Activated naive CD8-positive, alpha-beta T cell treated with anti-CD3 and anti-CD28 coated beads for 36 hours (primary cell): ENCODE measurements around the gene ADAMTSL1. TPM values are rescaled to one million over a fixed set of nuclear protein-coding genes. Genes with fewer than 3 reads are reported as not detected.
"Not testable (repeated sequence)": the region's sequence is repeated elsewhere in the genome, so short reads cannot be mapped to it uniquely, and the experiment has no call there.

Experiments used
- DNase-seq: peaks from one replicate; pipeline ENCODE4 v3.0.0; 2021
- H3K27ac Mint-ChIP-seq: one replicate; pipeline ENCODE4 v1.8.0; 2022; ENCODE audit warnings: mild to moderate bottlenecking, moderate library complexity, mixed read lengths
- H3K27me3 Mint-ChIP-seq: one replicate; pipeline ENCODE4 v1.8.0; 2022; ENCODE audit warnings: mild to moderate bottlenecking, mixed read lengths
- H3K36me3 Mint-ChIP-seq: one replicate; pipeline ENCODE4 v1.8.0; 2021; ENCODE audit warnings: mild to moderate bottlenecking, mixed read lengths
- H3K4me1 Mint-ChIP-seq: one replicate; pipeline ENCODE4 v1.8.0; 2021; ENCODE audit warnings: mixed read lengths
- H3K4me3 Mint-ChIP-seq: one replicate; pipeline ENCODE4 v1.8.0; 2022; ENCODE audit warnings: mild to moderate bottlenecking, moderate library complexity, mixed read lengths
- H3K9me3 Mint-ChIP-seq: one replicate; pipeline ENCODE4 v1.8.0; 2022; ENCODE audit warnings: mixed read lengths
- total RNA-seq, 2 experiments: library from RNA; stranded (reverse); gene quantifications; one replicate each; pipeline ENCODE4 v1.2.3, GENCODE V29; 2021

The ADAMTSL1 gene
- total RNA-seq, 2 experiments from 2014 or later, result not detected

DNA sequence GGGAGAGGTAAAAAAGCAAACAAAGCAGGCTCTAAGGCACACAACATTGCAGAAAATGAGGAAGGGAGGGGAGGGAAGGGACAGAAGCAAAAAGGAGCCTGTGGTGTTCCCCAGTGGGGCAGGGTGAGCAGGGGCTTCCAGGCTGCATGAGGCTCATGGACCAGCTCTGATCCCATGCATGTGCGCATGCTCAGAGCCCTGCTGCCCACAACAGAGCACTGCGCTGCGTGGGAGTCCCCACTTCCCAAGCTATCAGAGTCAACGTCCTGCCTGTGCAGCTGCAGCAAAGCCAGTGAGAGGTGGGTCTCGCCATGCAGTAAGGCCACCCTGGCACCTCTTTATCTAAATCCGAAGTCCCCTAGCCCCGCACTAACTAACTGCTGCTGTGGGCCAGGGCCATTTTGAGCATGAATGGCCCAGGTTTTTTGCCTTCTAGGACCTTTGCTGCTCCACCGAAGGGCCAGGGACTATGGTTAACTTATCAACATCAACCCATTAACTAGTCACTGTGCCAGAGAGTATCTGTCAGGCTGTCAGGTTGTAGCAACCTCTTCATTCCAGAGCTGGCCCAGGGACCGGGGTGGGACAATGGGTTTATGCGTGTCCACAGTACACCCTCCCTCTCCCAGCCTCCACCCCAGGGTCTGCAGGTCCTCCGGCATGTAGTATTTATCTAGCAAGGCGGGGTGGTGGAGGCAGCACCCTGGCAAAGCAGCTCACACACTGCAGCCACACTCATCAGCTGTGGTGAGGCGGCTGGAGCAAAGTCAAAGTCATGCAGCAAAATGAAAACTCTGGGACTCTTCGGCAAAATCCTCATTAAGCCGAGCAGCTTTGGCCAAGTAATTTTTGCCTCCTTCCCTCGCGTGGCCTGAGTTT is 435.4 kb downstream of the ADAMTSL1 start:
- DNase-seq, result no peak
- no peak overlapping the region for H3K4me3 Mint-ChIP-seq
- H3K4me1 Mint-ChIP-seq, result no peaks in the 10 kb centered on the region
- H3K36me3 Mint-ChIP-seq, result no peaks in the 10 kb centered on the region
- H3K27me3 Mint-ChIP-seq, result peaks cover 4% of the 10 kb centered on the region
- no peak overlapping the region for H3K27ac Mint-ChIP-seq
- no peaks in the 10 kb centered on the region for H3K9me3 Mint-ChIP-seq

DNA sequence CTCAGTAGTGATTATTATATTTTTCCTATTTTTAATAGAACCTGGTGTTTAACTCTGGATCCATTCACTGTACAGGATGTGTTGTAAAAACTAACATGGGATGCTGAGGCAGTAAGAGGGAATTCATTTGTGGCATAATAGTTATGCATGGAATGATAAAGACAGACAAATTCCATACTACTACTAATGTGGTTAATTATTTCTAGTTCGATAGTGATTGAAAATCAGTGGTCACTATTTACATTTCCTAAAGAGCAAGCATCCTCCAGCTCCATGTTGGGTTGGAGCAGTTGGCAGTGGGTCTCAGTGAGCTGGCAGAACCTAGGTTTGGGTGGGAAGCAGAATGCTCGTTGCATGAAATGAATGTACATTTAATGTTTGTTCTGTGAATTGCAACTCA is 436.5 kb downstream of the ADAMTSL1 start:
- H3K9me3 Mint-ChIP-seq, result no peaks in the 10 kb centered on the region
- H3K4me3 Mint-ChIP-seq, result no peak overlapping the region
- H3K4me1 Mint-ChIP-seq, result no peaks in the 10 kb centered on the region
- H3K27ac Mint-ChIP-seq, result no peak overlapping the region
- H3K27me3 Mint-ChIP-seq, result peaks cover 4% of the 10 kb centered on the region
- H3K36me3 Mint-ChIP-seq, result no peaks in the 10 kb centered on the region
- DNase-seq, result no peak

DNA sequence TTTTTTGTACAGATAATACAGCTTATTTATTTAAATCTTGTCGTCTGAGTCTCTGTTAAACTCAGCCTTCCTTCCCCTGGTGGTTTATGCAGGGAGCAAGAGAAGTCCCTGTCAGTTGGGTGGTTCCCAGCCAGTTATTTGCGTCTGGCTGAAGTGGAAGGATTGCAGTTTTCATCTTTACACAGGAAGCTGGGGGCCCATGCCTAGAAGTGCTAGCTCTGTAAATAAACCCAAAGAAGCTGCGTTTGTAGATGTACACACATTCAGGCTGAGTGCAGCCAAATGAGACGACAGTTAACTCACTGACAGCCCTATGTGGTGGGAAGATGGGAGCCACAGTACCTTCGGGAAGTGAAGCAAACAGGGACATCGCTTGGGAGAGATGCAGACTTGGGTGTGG is 437.0 kb downstream of the ADAMTSL1 start:
- Mint-ChIP-seq H3K27ac (no peak overlapping the region), H3K4me3 (no peak overlapping the region), H3K9me3 (no peaks in the 10 kb centered on the region), H3K4me1 (no peaks in the 10 kb centered on the region), H3K36me3 (no peaks in the 10 kb centered on the region), H3K27me3 (peaks cover 4% of the 10 kb centered on the region)
- no peak for DNase-seq

DNA sequence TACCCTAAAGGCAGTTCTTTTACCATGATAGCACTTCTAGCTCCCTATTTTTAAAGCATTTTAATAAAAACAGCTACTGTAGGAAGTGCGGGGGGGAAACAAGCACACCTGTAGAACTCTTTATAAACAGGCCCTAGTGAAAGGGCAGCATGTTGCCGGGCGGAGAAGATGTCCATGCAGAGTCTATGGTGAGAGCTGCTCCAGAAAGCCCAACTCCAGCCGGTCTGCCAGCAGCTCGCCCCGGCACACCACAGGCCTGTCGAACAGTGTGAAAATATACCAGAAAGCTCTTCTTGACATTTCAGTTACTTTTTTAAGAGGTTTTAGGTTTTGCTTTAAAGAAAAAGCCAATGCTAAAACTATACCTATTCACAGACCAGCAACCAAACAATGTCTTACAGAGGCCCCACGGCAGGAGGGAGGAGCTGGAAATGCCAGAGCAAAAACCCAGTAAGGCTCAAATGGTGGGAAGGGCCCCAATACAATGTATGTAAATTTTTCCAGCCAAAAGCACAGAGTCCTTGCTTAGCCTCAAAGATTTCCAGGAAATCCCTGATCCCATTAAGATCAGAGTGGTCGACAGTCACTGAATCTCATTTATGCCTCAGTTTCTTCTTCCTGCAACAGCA is 437.9 kb downstream of the ADAMTSL1 start:
- H3K27ac Mint-ChIP-seq, result no peak overlapping the region
- no peak overlapping the region for H3K4me3 Mint-ChIP-seq
- H3K4me1 Mint-ChIP-seq, result no peaks in the 10 kb centered on the region
- no peaks in the 10 kb centered on the region for H3K9me3 Mint-ChIP-seq
- H3K27me3 Mint-ChIP-seq, result peaks cover 4% of the 10 kb centered on the region
- DNase-seq, result no peak
- no peaks in the 10 kb centered on the region for H3K36me3 Mint-ChIP-seq

DNA sequence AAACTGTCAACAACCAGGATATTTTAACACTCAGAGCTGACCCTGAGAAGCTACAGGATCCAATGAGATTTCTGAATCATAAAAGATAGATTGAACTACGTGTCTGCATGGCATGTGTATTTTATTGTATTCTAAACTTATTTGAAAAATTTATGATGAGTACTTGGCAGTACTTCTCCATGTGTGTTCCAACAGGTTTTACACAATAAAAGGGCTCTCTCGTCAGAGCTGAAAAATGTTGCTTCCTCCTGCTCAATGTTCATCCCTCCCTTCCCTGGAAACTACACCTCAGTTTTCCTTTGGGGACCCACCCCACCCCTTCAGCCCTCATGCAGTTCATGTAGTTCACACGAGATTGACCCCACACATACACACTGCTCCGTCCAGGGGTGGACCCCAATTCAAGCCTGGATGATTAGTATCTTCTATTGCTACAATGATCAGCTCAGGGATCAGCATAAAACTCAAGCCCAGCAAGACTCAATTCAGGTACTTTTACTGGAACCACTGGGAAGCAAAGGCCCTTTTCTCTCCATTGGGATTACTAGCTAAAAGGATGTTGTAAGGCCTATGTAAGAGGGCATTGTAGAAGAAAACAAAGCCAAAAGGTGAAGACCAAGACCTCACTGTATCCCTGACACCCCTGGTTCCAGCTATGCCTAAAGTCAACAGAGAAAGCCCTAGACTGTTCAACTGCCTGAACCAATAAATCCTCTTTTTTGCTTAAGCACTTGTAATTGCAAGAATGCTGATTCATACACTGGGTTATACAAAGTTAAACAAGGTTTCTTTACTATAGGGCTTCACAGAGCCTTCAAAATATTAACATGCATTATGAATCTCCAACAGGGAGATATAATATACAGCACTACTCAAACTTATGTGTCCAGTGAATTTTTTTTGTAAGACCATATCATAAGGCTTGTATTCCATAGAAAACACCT is 446.5 kb downstream of the ADAMTSL1 start:
- H3K36me3 Mint-ChIP-seq, result no peaks in the 10 kb centered on the region
- no peaks in the 10 kb centered on the region for H3K9me3 Mint-ChIP-seq
- no peak overlapping the region for H3K4me3 Mint-ChIP-seq
- no peak for DNase-seq
- H3K4me1 Mint-ChIP-seq, result no peaks in the 10 kb centered on the region
- H3K27ac Mint-ChIP-seq, result no peak overlapping the region
- no peaks in the 10 kb centered on the region for H3K27me3 Mint-ChIP-seq

DNA sequence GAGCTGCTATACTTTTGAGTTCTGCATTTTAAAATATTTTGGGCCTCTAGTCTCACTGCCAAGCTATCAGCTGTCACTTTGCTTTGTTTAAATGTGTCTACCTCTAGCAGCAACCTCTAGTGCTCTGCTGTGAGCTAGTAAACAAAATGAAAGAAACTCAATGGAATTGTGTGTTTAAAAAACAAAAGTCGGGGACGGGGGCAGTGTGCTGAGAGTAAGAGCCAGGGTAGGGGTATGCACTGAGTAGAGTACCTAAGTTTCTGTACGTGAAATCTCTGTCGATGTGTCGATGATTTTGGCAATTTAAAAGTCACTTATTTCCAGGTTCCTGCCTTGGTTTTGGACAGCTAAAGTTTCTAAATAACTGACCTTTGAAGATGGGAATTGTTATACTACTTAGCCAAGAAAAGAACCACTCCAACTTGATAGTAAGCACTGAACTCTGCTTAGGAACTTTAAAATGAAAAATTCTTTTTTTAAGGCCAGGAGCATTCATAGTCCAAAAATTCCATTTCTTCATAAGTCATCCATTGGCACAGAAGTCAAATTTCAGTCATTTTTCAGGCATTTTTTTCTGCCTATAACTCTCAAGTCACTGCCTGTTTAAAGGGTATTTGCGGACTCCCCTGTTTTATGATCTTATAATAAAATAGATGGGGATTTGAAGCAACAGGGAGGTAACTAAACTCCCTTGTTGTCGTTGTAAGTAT is 447.6 kb downstream of the ADAMTSL1 start:
- H3K4me1 Mint-ChIP-seq, result no peaks in the 10 kb centered on the region
- no peaks in the 10 kb centered on the region for H3K36me3 Mint-ChIP-seq
- no peak overlapping the region for H3K4me3 Mint-ChIP-seq
- no peaks in the 10 kb centered on the region for H3K27me3 Mint-ChIP-seq
- H3K27ac Mint-ChIP-seq, result no peak overlapping the region
- DNase-seq, result no peak
- H3K9me3 Mint-ChIP-seq, result no peaks in the 10 kb centered on the region

DNA sequence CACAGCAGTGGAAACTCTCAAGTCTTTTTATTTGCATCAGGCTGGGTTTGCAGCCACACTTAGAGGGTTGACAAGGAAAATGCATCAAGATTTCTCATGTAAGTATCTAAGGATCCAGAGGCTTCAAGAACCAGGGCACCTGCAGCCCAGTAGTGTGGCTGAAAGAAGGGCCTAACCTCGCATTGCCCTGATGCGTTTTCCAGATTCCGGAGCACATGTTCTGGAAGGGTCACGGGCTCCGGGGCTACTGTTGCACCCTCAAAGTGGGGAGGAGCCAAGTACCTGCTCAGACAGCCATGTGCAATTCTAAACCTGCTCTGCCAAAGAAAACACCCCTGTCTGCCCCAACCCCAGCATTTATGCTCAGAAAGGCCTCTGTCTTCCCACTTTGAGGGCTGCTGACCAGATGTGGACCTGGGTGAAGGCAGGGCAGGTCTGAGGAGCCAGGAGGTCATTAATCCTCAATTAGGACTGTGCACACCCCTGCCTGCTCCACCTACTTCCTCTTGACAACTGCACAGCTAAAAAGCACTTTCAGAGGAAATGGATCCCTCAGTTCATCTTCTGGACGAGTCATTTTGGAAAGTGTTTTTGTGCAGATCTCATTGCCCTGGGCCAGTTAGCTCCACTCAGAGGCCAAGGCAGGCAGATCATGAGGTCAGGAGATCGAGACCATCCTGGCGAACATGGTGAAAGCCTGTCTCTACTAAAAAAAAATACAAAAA is 448.4 kb downstream of the ADAMTSL1 start:
- DNase-seq, result no peak
- Mint-ChIP-seq H3K36me3 (no peaks in the 10 kb centered on the region), H3K4me3 (no peak overlapping the region), H3K9me3 (no peaks in the 10 kb centered on the region), H3K27me3 (no peaks in the 10 kb centered on the region), H3K27ac (no peak overlapping the region), H3K4me1 (no peaks in the 10 kb centered on the region)

DNA sequence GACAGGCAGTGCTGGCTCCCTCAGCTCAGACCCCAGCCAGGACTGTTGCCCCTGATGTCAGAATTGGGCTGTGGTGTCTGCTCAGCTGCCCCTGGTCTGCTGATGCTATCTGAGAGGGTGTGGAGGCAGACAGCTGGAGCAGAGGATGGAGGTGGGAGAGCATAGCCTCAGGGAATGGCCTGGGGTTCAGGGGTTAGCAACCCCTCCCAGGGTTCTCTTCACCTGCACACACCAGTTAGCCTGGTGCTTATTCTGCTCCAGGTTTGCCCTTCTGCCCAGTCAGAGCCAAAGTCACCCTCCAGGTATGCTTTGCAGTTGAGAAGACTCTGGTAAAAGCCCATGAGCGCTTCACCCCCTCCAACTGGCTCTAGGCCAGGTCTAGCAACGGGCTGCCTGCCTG is 449.2 kb downstream of the ADAMTSL1 start:
- Mint-ChIP-seq H3K9me3 (no peaks in the 10 kb centered on the region), H3K4me3 (no peak overlapping the region), H3K27ac (no peak overlapping the region), H3K36me3 (no peaks in the 10 kb centered on the region), H3K27me3 (no peaks in the 10 kb centered on the region), H3K4me1 (no peaks in the 10 kb centered on the region)
- no peak for DNase-seq

DNA sequence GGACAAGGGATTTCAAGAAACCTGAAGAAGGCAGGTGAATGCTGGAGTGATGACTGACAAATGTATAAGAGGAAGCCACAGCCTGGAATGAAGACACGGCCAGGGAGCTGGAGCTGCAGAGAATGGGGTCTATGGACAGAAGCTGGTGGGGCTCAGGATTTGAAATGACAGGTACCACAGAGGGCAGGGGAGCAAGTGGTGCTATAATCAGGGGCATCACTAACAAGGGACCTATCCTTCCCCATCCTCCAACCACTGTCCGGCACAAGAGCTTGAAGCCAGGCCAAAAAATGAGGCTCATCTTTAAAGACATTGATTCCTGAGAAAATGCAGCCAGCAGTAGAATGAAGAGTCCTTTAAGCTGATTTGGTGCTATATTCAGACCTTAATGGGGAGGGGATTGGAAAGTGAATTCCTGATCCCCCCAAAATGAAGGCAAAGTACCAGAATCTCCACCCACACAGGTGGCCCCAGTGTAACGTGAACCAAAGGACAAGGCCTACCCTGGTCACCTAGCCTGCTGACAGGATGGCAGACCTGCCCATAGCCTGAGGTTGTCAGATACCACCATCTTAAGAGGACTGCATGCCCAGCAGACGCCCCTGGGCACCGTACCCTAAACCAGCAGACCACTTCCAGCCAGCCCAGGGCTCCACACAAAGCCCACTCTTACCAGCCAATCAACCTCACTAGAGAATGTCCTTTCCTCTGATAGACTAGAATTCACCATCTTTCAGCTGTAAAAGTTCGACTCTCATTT is 449.9 kb downstream of the ADAMTSL1 start:
- Mint-ChIP-seq H3K27ac (no peak overlapping the region), H3K9me3 (no peaks in the 10 kb centered on the region), H3K4me3 (no peak overlapping the region), H3K27me3 (no peaks in the 10 kb centered on the region), H3K4me1 (no peaks in the 10 kb centered on the region), H3K36me3 (no peaks in the 10 kb centered on the region)
- no peak for DNase-seq

DNA sequence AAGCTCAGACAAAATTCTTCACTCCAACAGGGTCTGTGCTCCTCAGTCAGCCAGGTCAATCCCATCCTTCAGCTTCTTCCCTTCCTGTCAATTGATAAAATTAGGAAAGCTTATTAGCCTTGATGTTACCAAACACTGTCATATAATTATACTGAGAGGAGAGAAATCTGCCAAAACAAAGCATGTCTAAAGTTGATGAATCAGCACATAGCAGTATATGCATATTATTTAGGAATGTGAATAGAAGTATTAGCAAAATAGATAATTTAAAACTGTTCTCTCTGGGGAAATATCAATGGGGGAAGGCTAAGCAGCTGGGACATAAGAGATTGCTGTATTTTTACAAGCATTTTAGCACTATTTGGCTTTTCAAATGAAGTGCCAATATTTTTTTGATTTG is 451.9 kb downstream of the ADAMTSL1 start:
- H3K4me3 Mint-ChIP-seq, result no peak overlapping the region
- H3K27ac Mint-ChIP-seq, result no peak overlapping the region
- H3K9me3 Mint-ChIP-seq, result no peaks in the 10 kb centered on the region
- H3K27me3 Mint-ChIP-seq, result no peaks in the 10 kb centered on the region
- no peaks in the 10 kb centered on the region for H3K36me3 Mint-ChIP-seq
- H3K4me1 Mint-ChIP-seq, result no peaks in the 10 kb centered on the region
- DNase-seq, result no peak

DNA sequence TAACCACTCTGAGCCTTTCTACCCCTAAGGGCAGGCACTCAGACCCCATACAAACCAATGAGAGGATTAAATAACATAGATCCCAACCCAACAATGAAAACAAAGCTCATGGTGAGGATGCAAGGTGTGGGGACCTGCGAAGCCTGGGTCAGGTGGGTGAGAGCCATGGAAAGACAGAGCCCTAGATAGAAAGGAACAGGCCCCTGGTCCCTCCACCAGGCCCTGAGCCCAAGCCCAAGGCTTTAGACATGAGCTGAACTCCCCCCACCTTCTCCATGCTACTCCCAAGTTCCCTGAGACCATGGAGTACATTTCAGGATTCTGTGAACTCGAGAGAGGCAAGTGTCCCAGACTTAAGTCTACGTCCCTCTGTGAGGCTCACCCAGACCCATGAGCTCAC is 452.6 kb downstream of the ADAMTSL1 start:
- no peak overlapping the region for H3K4me3 Mint-ChIP-seq
- no peaks in the 10 kb centered on the region for H3K36me3 Mint-ChIP-seq
- H3K9me3 Mint-ChIP-seq, result no peaks in the 10 kb centered on the region
- H3K4me1 Mint-ChIP-seq, result no peaks in the 10 kb centered on the region
- no peak for DNase-seq
- no peaks in the 10 kb centered on the region for H3K27me3 Mint-ChIP-seq
- H3K27ac Mint-ChIP-seq, result no peak overlapping the region

DNA sequence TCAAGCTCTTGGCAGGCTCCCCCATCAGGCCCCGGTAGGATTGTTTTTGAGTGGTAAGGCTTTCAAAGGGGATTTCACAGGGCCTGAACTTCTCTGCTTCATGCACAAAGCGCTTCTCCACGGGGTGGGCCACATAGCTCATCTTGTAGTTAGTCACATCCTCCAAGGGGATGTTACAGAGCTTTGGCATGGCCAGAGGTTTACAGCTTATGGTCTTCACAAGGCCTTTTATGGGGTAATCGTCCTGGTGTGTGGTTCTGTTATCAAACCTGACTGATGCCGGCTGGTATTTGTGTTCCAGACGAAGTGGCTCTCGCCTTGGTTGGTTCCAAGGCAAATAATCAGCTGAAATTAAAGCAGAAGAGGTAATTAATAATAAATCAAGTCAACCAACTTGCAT is 454.8 kb downstream of the ADAMTSL1 start:
- no peaks in the 10 kb centered on the region for H3K36me3 Mint-ChIP-seq
- no peaks in the 10 kb centered on the region for H3K4me1 Mint-ChIP-seq
- no peak overlapping the region for H3K4me3 Mint-ChIP-seq
- H3K27ac Mint-ChIP-seq, result no peak overlapping the region
- DNase-seq, result no peak
- no peaks in the 10 kb centered on the region for H3K9me3 Mint-ChIP-seq
- no peaks in the 10 kb centered on the region for H3K27me3 Mint-ChIP-seq

DNA sequence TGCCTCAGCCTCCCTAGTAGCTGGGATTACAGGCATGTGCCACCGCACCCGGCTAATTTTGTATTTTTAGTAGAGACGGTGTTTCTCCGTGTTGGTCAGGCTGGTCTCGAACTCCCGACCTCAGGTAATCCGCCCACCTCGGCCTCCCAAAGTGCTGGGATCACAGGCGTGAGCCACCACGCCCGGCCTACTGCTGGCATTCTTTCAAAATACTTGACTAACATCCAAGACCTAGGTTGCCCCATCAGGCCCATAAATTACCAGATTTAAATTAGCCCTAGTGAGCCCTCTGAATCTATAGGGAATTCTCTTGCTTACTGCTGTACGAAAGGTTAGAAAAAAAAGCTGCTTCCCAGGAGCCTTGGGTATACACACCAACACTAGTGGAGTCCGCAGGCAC is 456.7 kb downstream of the ADAMTSL1 start:
- not testable (repeated sequence) for H3K4me1 Mint-ChIP-seq, H3K27ac Mint-ChIP-seq, H3K27me3 Mint-ChIP-seq, H3K4me3 Mint-ChIP-seq, DNase-seq, H3K9me3 Mint-ChIP-seq, H3K36me3 Mint-ChIP-seq

DNA sequence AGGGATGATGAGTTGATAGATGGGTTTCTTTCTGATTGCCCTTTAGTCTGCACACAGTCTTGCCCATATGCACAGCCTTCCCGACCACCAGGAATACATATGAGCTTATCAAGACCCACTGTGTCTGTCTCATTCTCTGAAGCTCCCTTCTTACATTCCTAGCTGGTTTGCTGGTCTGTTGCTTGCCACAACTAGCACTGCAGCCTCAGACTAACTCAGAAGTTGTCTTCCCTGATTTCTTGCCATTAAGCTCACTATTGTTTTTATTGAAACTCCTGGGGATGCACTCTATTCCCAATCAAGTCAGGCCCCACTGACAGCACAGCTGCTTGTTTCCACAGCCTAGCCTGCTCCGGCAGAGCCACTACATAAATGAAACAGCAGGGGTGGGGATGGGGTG is 461.6 kb downstream of the ADAMTSL1 start:
- no peaks in the 10 kb centered on the region for H3K27me3 Mint-ChIP-seq
- no peak for DNase-seq
- H3K4me1 Mint-ChIP-seq, result no peaks in the 10 kb centered on the region
- no peak overlapping the region for H3K4me3 Mint-ChIP-seq
- no peak overlapping the region for H3K27ac Mint-ChIP-seq
- H3K36me3 Mint-ChIP-seq, result no peaks in the 10 kb centered on the region
- peaks cover 1% of the 10 kb centered on the region for H3K9me3 Mint-ChIP-seq
